Natural killer cell (primary cell): ENCODE results near the gene RIPOR2. TPM values are rescaled to one million over a fixed set of nuclear protein-coding genes. Genes with fewer than 3 reads are reported as not detected.

ENCODE experiments used
- ATAC-seq, 3 donors: fragments of 150-1000 bp in 2 of 3; fragments of 200-7000 bp in 1 of 3; cut with Tn5 transposase; 1 replicate in 1 of 3; 2 replicates in 2 of 3; pipeline ENCODE4 v1.10.0; 2021; ENCODE audit warnings: mild to moderate bottlenecking in 2 of 3, moderate library complexity in 2 of 3
- DNase-seq, 2 donors: peaks; one replicate each; pipeline versions ENCODE4 v3.0.0 to v3.0.0-alpha.2; 2013 to 2021; ENCODE audit warnings: mixed read lengths in 1 of 2
- H3K27ac ChIP-seq: one replicate; pipeline ENCODE4 v1.5.1; 2013; ENCODE audit warnings: mild to moderate bottlenecking, low read length
- H3K27me3 ChIP-seq: one replicate; pipeline ENCODE4 v1.6.1; 2013; ENCODE audit warnings: low read length; ENCODE audit not compliant: control insufficient read depth, insufficient read depth
- H3K36me3 ChIP-seq: one replicate; pipeline ENCODE4 v1.6.1; 2013; ENCODE audit warnings: low read length; ENCODE audit not compliant: control insufficient read depth, insufficient read depth
- H3K4me1 ChIP-seq: one replicate; pipeline ENCODE4 v1.6.1; 2013; ENCODE audit warnings: low read length; ENCODE audit not compliant: control insufficient read depth, insufficient read depth
- H3K4me3 ChIP-seq: one replicate; pipeline ENCODE4 v1.5.1; 2013; ENCODE audit warnings: low read length
- H3K9me3 ChIP-seq: one replicate; pipeline ENCODE4 v1.6.1; 2013; ENCODE audit warnings: low read length; ENCODE audit not compliant: control insufficient read depth, insufficient read depth
- H3K27ac Mint-ChIP-seq, 2 donors: one replicate each; pipeline ENCODE4 v1.8.0; 2022; ENCODE audit warnings: mild to moderate bottlenecking in 2 of 2, mixed read lengths in 2 of 2, moderate library complexity in 1 of 2
- H3K27me3 Mint-ChIP-seq, 2 donors: one replicate each; pipeline ENCODE4 v1.8.0; 2022; ENCODE audit warnings: low read depth in 2 of 2, mixed read lengths in 2 of 2
- H3K36me3 Mint-ChIP-seq: one replicate; pipeline ENCODE4 v1.8.0; 2022; ENCODE audit warnings: mixed read lengths
- H3K4me1 Mint-ChIP-seq, 2 donors: one replicate each; pipeline ENCODE4 v1.8.0; 2022; ENCODE audit warnings: mixed read lengths in 2 of 2
- H3K4me3 Mint-ChIP-seq: one replicate; pipeline ENCODE4 v1.8.0; 2022; ENCODE audit warnings: mild to moderate bottlenecking, moderate library complexity, mixed read lengths
- H3K9me3 Mint-ChIP-seq, 2 donors: one replicate each; pipeline ENCODE4 v1.8.0; 2022; ENCODE audit warnings: mixed read lengths in 2 of 2
- CTCF ChIP-seq: fragments of 200-600 bp; IDR thresholded peaks from one replicate; pipeline ENCODE4 v1.8.0; 2022; ENCODE audit warnings: antibody characterized with exemption
- WGBS: methylation state at CpG from one replicate; pipeline ENCODE4 v1.1.7; 2013; ENCODE audit warnings: missing lambda C conversion rate; ENCODE audit not compliant: insufficient coverage; 5-methylcytosine and 5-hydroxymethylcytosine counted together
- intact Hi-C: fragments of 100-400 bp; cut with micrococcal nuclease; formaldehyde crosslinking; loops from one replicate; pipeline ENCODE4 v1.14.2; 2022
- total RNA-seq, 4 donors: library from RNA; stranded (reverse); fragments of 120-200 nt in 1 of 4; gene quantifications; one replicate each; pipeline versions ENCODE4 v1.2.3 to v1.2.4, GENCODE V29; 2013 to 2022

RIPOR2 gene
- total RNA-seq, 3 donors from 2014 or later (not counting 1 experiment from before 2014, with no cell fraction given) = 234 to 312 (median 299) TPM

DNA sequence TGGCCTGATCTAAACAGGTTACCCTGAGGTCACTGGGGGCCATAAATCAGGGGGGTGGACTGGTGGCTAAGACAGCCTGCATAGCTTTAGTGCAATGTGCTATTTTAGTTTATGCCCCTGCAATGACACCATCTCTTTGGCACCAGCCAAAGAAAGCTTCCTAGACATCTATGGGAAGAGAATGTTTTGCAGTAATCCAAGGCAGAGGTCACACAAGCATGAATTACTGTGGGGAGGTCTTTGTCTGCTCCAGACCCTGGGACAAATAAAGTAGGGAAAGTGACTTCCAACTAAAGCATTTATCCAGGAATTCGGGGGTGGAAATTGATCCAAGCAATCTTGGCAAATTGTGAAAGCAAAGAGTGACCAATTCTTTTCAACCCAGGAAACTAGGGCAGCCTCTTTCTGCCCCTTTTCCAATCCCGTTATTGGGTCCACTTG is 5.3 kb downstream of the RIPOR2 start:
- TF ChIP-seq CTCF = no peak
- Histone ChIP-seq H3K27ac (peak overlapping the region; percentile 22), H3K36me3 (peaks cover 42% of the 10 kb centered on the region), H3K27me3 (no peaks in the 10 kb centered on the region), H3K9me3 (no peaks in the 10 kb centered on the region), H3K4me3 (no peak overlapping the region), H3K4me1 (peaks cover 39% of the 10 kb centered on the region)
- H3K27me3 Mint-ChIP-seq = no peaks in the 10 kb centered on the region
- H3K4me3 Mint-ChIP-seq = peak overlapping the region; percentile 99
- intact Hi-C loops = loop anchor here (10.0 kb wide), 1 partner anchor 144 kb away; no protein-coding TSS in a partner anchor
- peak overlapping the region; percentile 71 to 89 for H3K27ac Mint-ChIP-seq
- 94% methylated on average over 1 of the region's 2 CpGs for WGBS
- peaks cover 91 to 93% of the 10 kb centered on the region in 2 donors for H3K4me1 Mint-ChIP-seq
- DNase-seq (no peak), ATAC-seq (no peak)
- peaks cover 16% of the 10 kb centered on the region for H3K36me3 Mint-ChIP-seq
- peaks cover 4 to 7% of the 10 kb centered on the region in 2 donors for H3K9me3 Mint-ChIP-seq

DNA sequence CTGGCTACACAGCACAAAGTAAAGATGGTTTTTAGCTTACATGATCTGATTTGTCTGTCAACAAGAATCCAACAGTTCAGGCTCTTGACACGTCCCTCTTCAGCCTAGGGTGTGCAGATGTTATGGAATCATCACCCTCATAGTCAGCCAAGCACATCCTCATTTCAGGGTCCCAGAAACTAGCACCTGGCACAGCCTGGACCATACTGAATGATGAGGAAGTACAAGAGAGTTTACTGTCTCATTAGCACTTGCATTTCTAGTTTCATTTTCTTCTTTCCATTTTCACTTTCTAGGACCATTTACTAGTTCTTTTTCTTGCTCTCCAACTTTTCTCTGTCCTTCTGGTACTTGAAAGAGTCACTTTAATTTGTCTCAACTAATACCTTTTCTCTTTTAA is 6.5 kb downstream of the RIPOR2 start:
- Mint-ChIP-seq H3K36me3 (peaks cover 11% of the 10 kb centered on the region), H3K4me1 (peaks cover 93% of the 10 kb centered on the region in 2 donors), H3K27ac (peak overlapping the region; percentile 71 to 89), H3K27me3 (no peaks in the 10 kb centered on the region), H3K9me3 (peaks cover 4 to 7% of the 10 kb centered on the region in 2 donors), H3K4me3 (peak overlapping the region; percentile 99)
- ATAC-seq (peak; percentile 25 to 61 (median 37)), DNase-seq (peak in 1 of 2 donors; percentile 58)
- Histone ChIP-seq H3K27me3 (no peaks in the 10 kb centered on the region), H3K4me1 (peaks cover 47% of the 10 kb centered on the region), H3K9me3 (no peaks in the 10 kb centered on the region), H3K36me3 (peaks cover 44% of the 10 kb centered on the region), H3K4me3 (peak overlapping the region; percentile 13), H3K27ac (peak overlapping the region; percentile 74)
- intact Hi-C loops = loop anchor here (5.0 kb wide), 1 partner anchor 33 kb away; no protein-coding TSS in a partner anchor
- WGBS = 0% methylated on average over 1 of the region's 1 CpG
- no peak for TF ChIP-seq CTCF

- Histone ChIP-seq H3K36me3 (peaks cover 48% of the 10 kb centered on the region), H3K4me3 (peak overlapping the region; percentile 13), H3K27ac (peak overlapping the region; percentile 74), H3K27me3 (no peaks in the 10 kb centered on the region), H3K4me1 (peaks cover 57% of the 10 kb centered on the region), H3K9me3 (no peaks in the 10 kb centered on the region)
- TF ChIP-seq CTCF = no peak
- Mint-ChIP-seq H3K27ac (peak overlapping the region; percentile 71 to 89), H3K4me3 (peak overlapping the region; percentile 99), H3K36me3 (peaks cover 5% of the 10 kb centered on the region), H3K27me3 (no peaks in the 10 kb centered on the region), H3K9me3 (peaks cover 4 to 7% of the 10 kb centered on the region in 2 donors), H3K4me1 (peaks cover 89% of the 10 kb centered on the region in 2 donors)
- 73% methylated on average over 3 of the region's 6 CpGs for WGBS
- peak in 1 of 2 donors; percentile 35 for DNase-seq
- peak in 1 of 3 donors; percentile 13 for ATAC-seq
- intact Hi-C loops = loop anchor here (1.0 to 5.0 kb wide), 3 partner anchors 8 to 34 kb away; no protein-coding TSS in a partner anchor
Observed at GRCh38 chr6:24927985-24928745, 7.6 kb downstream of the RIPOR2 start.
